Keratinocyte (primary cell): ENCODE measurements around the gene LRIG2.

Experiments
- EZH2 ChIP-seq: IDR thresholded peaks from one replicate; pipeline ENCODE4 v1.6.1; 2012; ENCODE audit warnings: inconsistent platforms, mild to moderate bottlenecking, low read length, moderate library complexity
- TF ChIP-seq, protein P1 (sequence below), 3 experiments: IDR thresholded peaks in 1 of 3; conservative IDR thresholded peaks in 1 of 3; optimal IDR thresholded peaks in 1 of 3; 2 replicates in 2 of 3; 3 replicates in 1 of 3; pipeline versions ENCODE3 to v1.5.1; 2011; ENCODE audit warnings: low read length in 3 of 3, mild to moderate bottlenecking in 3 of 3, moderate library complexity in 2 of 3, control low read depth in 1 of 3, inconsistent platforms in 1 of 3; ENCODE audit not compliant: insufficient read depth in 2 of 3; ENCODE audit errors: extremely low read depth in 1 of 3

DNA sequence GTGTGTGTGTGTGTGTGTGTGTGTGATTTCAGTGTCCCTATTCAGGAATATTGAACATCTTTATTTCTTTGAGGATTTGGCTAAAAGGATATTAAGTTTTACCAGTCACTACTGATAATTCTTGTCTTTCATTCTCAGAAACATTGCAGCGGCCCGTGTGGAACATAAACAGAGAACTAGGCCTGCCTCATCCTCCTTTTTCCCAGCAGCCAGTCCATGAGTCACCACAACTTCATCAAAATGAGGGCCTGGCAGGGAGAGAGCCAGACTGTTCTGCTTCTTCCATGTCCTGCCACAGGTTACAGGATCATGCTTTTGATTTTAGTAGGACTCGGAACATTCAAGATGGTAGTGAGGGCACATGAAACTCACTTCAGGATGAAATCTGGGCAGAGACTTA is 50.7 kb downstream of the LRIG2 start:
- TF ChIP-seq EZH2 = no peak
- TF ChIP-seq, protein P1, sequence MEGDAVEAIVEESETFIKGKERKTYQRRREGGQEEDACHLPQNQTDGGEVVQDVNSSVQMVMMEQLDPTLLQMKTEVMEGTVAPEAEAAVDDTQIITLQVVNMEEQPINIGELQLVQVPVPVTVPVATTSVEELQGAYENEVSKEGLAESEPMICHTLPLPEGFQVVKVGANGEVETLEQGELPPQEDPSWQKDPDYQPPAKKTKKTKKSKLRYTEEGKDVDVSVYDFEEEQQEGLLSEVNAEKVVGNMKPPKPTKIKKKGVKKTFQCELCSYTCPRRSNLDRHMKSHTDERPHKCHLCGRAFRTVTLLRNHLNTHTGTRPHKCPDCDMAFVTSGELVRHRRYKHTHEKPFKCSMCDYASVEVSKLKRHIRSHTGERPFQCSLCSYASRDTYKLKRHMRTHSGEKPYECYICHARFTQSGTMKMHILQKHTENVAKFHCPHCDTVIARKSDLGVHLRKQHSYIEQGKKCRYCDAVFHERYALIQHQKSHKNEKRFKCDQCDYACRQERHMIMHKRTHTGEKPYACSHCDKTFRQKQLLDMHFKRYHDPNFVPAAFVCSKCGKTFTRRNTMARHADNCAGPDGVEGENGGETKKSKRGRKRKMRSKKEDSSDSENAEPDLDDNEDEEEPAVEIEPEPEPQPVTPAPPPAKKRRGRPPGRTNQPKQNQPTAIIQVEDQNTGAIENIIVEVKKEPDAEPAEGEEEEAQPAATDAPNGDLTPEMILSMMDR (optimal IDR thresholded peaks at IDR 0.05 in 1 of 3, IDR thresholded peaks at IDR 0.05 in 1 of 3, conservative IDR thresholded peaks at IDR 0.05 in 1 of 3; ENCODE audit: extremely low read depth in 1 of 3, insufficient read depth in 2 of 3, low read length in 3 of 3) = no peak
